GM06990 (cell line): ENCODE results near the gene FHIP1B.

Experiments used
- DNase-seq: peaks from one replicate; pipeline ENCODE4 v3.0.0-alpha.2; 2011; ENCODE audit not compliant: insufficient read length; ENCODE audit errors: extremely low read depth
- H3K27me3 ChIP-seq: replicated peaks from 2 replicates; pipeline ENCODE4 v1.6.0; 2011; ENCODE audit warnings: low read length; ENCODE audit not compliant: control insufficient read depth, insufficient read depth
- H3K36me3 ChIP-seq: 2 replicates; pipeline ENCODE4 v1.5.1; 2011; ENCODE audit warnings: low read length; ENCODE audit not compliant: control insufficient read depth, insufficient read depth
- H3K4me3 ChIP-seq: replicated peaks from 2 replicates; pipeline ENCODE4 v1.5.1; 2011; ENCODE audit warnings: low read depth, mild to moderate bottlenecking, control low read depth, low read length
- TF ChIP-seq, protein P1 (sequence below): IDR thresholded peaks from 2 replicates; pipeline ENCODE4 v1.5.1; 2011; ENCODE audit warnings: low read length, control low read depth, mild to moderate bottlenecking, inconsistent platforms; ENCODE audit not compliant: insufficient read depth, poor library complexity, severe bottlenecking

Gene FHIP1B

GRCh38 chr11:6269994-6270393, 35.6 kb upstream of the FHIP1B start:
- Histone ChIP-seq H3K36me3 (no peaks in the 10 kb centered on the region), H3K4me3 (no peak overlapping the region), H3K27me3 (no peaks in the 10 kb centered on the region)
- TF ChIP-seq, protein P1, sequence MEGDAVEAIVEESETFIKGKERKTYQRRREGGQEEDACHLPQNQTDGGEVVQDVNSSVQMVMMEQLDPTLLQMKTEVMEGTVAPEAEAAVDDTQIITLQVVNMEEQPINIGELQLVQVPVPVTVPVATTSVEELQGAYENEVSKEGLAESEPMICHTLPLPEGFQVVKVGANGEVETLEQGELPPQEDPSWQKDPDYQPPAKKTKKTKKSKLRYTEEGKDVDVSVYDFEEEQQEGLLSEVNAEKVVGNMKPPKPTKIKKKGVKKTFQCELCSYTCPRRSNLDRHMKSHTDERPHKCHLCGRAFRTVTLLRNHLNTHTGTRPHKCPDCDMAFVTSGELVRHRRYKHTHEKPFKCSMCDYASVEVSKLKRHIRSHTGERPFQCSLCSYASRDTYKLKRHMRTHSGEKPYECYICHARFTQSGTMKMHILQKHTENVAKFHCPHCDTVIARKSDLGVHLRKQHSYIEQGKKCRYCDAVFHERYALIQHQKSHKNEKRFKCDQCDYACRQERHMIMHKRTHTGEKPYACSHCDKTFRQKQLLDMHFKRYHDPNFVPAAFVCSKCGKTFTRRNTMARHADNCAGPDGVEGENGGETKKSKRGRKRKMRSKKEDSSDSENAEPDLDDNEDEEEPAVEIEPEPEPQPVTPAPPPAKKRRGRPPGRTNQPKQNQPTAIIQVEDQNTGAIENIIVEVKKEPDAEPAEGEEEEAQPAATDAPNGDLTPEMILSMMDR: peak; percentile 11
- DNase-seq: no peak

DNA sequence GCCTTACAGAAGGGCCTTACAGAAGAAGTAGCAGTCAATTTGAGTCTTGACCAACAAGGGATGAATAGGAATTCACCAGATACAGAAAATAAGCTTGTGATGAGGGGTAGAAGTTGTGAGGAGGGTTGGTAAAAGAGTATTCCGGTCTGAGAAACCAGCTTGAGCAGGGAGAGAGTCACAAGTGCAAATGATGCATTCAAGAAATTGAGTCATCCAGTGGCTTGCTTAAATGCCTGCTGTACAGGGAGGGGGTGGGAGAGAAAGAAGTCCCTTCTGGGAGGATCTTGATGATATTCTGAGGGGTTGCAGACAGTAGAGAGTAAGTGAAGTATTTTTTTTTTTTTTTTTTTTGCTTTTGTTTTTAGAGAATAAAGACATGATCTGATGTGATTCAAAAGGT, 34.4 kb upstream of the FHIP1B start:
- no peaks in the 10 kb centered on the region for H3K27me3 ChIP-seq
- H3K36me3 ChIP-seq: no peaks in the 10 kb centered on the region
- TF ChIP-seq, protein P1: no peak
- H3K4me3 ChIP-seq: no peak overlapping the region
- no peak for DNase-seq

DNA sequence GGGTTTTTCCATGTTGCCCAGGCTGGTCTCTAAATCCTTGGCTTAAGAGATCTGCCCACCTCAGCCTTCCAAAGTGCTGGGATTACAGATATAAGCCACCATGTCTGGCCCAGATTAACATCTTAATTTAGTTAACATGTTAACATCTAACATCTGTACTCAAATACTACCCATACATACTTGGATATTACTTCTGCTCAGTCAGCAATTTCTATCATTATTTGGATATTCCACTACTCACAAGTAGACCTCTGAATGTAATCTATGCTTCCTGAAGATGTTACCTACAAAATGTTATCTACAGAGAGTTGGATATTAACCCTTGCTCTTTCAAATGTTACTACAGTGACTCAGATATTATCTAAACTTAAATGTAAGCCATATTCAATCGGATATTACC, 29.2 kb upstream of the FHIP1B start:
- Histone ChIP-seq H3K27me3 (peaks cover 3% of the 10 kb centered on the region), H3K4me3 (no peak overlapping the region), H3K36me3 (no peaks in the 10 kb centered on the region)
- TF ChIP-seq, protein P1: no peak
- no peak for DNase-seq

DNA sequence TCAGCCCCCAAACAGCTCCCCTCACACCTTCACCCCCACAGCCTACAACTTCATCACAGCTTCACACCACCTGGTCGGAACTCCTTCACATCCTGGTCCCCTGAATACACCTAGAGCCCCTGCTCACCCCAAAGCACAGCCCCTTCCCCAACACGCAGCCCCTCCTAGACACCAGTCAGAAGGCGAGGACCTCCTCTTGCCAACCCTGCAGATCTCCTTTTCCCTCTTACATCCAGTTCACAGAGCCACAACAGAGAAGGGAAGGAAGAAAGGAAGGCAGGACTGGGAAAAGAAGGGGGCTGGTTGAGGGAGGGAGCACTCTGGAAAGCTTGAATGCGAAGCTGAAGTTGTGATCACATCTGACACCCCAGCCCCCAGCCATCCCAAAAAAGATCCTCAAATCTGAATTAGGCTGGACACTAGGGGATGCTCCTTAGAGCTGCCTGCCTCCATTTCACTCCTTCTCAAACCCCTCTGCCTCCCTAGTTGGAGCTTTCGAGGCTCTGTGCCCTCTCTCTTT, 25.8 kb upstream of the FHIP1B start:
- H3K27me3 ChIP-seq: peaks cover 5% of the 10 kb centered on the region
- TF ChIP-seq, protein P1: no peak

GRCh38 chr11:6258571-6259081, 24.2 kb upstream of the FHIP1B start:
- TF ChIP-seq, protein P1: no peak
- Histone ChIP-seq H3K36me3 (no peaks in the 10 kb centered on the region), H3K4me3 (no peak overlapping the region), H3K27me3 (peaks cover 5% of the 10 kb centered on the region)
- no peak for DNase-seq

More for the DNA sequence above, 25.8 kb upstream of the FHIP1B start:
- DNase-seq: no peak
- Histone ChIP-seq H3K36me3 (no peaks in the 10 kb centered on the region), H3K4me3 (no peak overlapping the region)

DNA sequence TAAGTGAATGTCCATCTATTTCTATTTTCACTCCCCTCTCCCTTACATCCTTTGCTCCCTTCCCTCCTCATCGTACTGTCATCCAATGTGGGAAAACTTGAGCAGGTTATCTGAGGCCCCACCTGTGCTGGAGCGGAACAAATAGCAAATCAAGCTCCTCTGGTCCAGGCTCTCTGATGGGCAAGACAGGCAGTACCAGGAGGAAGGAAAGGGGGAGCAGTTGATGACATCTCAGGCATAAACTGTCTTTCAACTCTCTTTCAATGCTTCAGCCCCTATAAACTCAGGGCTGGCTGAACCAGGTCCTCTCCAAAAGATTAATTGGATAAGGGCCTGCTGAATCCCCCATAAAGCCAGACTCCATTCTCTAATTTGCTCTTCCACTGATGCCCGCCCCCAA, 23.7 kb upstream of the FHIP1B start:
- no peaks in the 10 kb centered on the region for H3K36me3 ChIP-seq
- TF ChIP-seq, protein P1: no peak
- DNase-seq: no peak
- H3K27me3 ChIP-seq: peaks cover 5% of the 10 kb centered on the region
- no peak overlapping the region for H3K4me3 ChIP-seq
